Panc1 (cell line): ENCODE results near the gene DCHS2.

Experiments used
- CTCF ChIP-seq: fragments of 450-650 bp; IDR thresholded peaks from 2 replicates; pipeline ENCODE4 v1.5.1; 2017; ENCODE audit warnings: mild to moderate bottlenecking
- POLR2AphosphoS5 ChIP-seq: IDR thresholded peaks from 2 replicates; pipeline ENCODE4 v1.6.1; 2012; ENCODE audit warnings: mild to moderate bottlenecking, low read depth, low read length, moderate library complexity
- SIN3A ChIP-seq: IDR thresholded peaks from 2 replicates; pipeline ENCODE4 v1.6.1; 2012; ENCODE audit warnings: low read depth, mild to moderate bottlenecking, low read length, moderate library complexity, borderline replicate concordance; ENCODE audit not compliant: insufficient read depth
- TCF7L2 ChIP-seq: IDR thresholded peaks from 2 replicates; pipeline ENCODE4 v1.6.1; 2011; ENCODE audit warnings: mild to moderate bottlenecking, low read depth, low read length, inconsistent platforms

- no peak for TF ChIP-seq CTCF
- TF ChIP-seq POLR2AphosphoS5, result no peak
- no peak for TF ChIP-seq TCF7L2
- no peak for TF ChIP-seq SIN3A
Measured at GRCh38 chr4:154192585-154192984, 299.0 kb downstream of the DCHS2 start.
